Testis (tissue), 3 donors: Measurements from ENCODE around the gene ABLIM3. TPM values are rescaled to one million over a fixed set of nuclear protein-coding genes. Genes with fewer than 3 reads are reported as not detected.

ENCODE experiments used
- DNase-seq: peaks from one replicate; pipeline ENCODE4 v3.0.0-alpha.2; 2019
- H3K27ac ChIP-seq, 2 donors: fragments of 200-600 bp; sonication (generic); one replicate each; pipeline ENCODE4 v1.5.1; 2019
- H3K27me3 ChIP-seq: fragments of 200-600 bp; sonication (generic); one replicate; pipeline ENCODE4 v1.5.1; 2019
- H3K36me3 ChIP-seq: fragments of 200-600 bp; sonication (generic); one replicate; pipeline ENCODE4 v1.5.1; 2017; ENCODE audit warnings: low read depth; ENCODE audit errors: missing control alignments
- H3K4me1 ChIP-seq: fragments of 200-600 bp; sonication (generic); one replicate; pipeline ENCODE4 v1.5.1; 2019
- H3K4me3 ChIP-seq, 2 donors: fragments of 200-600 bp; sonication (generic); one replicate each; pipeline ENCODE4 v1.5.1; 2017 to 2019
- H3K9me3 ChIP-seq: fragments of 200-600 bp; sonication (generic); one replicate; pipeline ENCODE4 v1.5.1; 2017
- POLR2A ChIP-seq: fragments of 450-650 bp; IDR thresholded peaks from one replicate; pipeline ENCODE4 v1.6.1; 2017; ENCODE audit warnings: antibody characterized with exemption, mild to moderate bottlenecking, moderate library complexity
- WGBS, 2 donors: methylation state at CpG; one replicate each; pipeline ENCODE4 v1.1.5; 2018; 5-methylcytosine and 5-hydroxymethylcytosine counted together
- intact Hi-C: fragments of 100-400 bp; cut with DNase I; formaldehyde crosslinking; loops from one replicate; pipeline ENCODE4 v1.15.1; 2023; ENCODE audit warnings: low total_unique reads
- polyA plus RNA-seq: library from polyadenylated mRNA; stranded (reverse); fragments of 350-450 nt; fragmentation: Illumina TruSeq; extraction: RNeasy Lipid Tissue Mini Kit (QIAGEN cat#74804); gene quantifications from one replicate; pipeline ENCODE4 v1.2.3, GENCODE V29; 2014; ENCODE audit warnings: low read depth, low replicate concordance; ENCODE audit not compliant: insufficient read depth
- total RNA-seq, 2 donors: library from RNA; depleted of rRNA; stranded (reverse); fragments of >200 nt; gene quantifications; one replicate each; pipeline ENCODE4 v1.2.3, GENCODE V29; 2016
- TF ChIP-seq, protein P1 (sequence below), 3 experiments: fragments of 450-650 bp in 2 of 3; fragments of 200-600 bp in 1 of 3; sonication (generic) in 1 of 3; IDR thresholded peaks; one replicate each; pipeline ENCODE4 v1.5.1; 2016 to 2019; ENCODE audit warnings: antibody characterized with exemption in 3 of 3, mild to moderate bottlenecking in 2 of 3, moderate library complexity in 1 of 3

The ABLIM3 gene
- total and polyA plus RNA-seq, 3 donors from 2014 or later = 5.6 to 8.9 (median 7.6) TPM

DNA sequence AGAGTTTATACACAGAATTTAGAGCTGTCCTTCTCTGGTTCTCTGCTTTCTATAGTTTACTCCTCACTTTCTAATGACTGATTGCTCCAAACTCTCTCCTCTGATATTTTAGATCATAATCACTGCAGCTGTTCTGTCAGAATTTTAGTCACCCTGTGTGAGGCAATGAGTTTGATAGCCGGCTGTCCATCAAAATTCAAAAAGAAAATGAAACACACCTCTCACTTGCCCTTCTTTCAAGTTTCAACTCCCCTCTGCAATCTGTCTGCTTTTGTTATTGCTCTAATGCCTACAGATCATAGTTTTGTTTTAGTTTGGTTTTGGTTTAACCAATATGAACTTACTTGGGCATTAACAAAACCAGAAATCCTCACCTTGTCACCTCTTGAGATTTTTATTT, 23.3 kb upstream of the ABLIM3 start:
- DNase-seq = no peak
- WGBS, 2 donors = 95 to 100% methylated on average over 1 of the region's 1 CpG
- Histone ChIP-seq H3K9me3 (no peaks in the 10 kb centered on the region), H3K4me3 (no peak overlapping the region), H3K4me1 (no peaks in the 10 kb centered on the region), H3K27ac (no peak overlapping the region), H3K36me3 (no peaks in the 10 kb centered on the region), H3K27me3 (no peaks in the 10 kb centered on the region)
- TF ChIP-seq POLR2A = no peak
- TF ChIP-seq, protein P1, sequence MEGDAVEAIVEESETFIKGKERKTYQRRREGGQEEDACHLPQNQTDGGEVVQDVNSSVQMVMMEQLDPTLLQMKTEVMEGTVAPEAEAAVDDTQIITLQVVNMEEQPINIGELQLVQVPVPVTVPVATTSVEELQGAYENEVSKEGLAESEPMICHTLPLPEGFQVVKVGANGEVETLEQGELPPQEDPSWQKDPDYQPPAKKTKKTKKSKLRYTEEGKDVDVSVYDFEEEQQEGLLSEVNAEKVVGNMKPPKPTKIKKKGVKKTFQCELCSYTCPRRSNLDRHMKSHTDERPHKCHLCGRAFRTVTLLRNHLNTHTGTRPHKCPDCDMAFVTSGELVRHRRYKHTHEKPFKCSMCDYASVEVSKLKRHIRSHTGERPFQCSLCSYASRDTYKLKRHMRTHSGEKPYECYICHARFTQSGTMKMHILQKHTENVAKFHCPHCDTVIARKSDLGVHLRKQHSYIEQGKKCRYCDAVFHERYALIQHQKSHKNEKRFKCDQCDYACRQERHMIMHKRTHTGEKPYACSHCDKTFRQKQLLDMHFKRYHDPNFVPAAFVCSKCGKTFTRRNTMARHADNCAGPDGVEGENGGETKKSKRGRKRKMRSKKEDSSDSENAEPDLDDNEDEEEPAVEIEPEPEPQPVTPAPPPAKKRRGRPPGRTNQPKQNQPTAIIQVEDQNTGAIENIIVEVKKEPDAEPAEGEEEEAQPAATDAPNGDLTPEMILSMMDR (IDR thresholded peaks at IDR 0.05) = no peak
- intact Hi-C loops = loop anchor here (10.0 kb wide), 1 partner anchor 83 kb away; no protein-coding TSS in a partner anchor

DNA sequence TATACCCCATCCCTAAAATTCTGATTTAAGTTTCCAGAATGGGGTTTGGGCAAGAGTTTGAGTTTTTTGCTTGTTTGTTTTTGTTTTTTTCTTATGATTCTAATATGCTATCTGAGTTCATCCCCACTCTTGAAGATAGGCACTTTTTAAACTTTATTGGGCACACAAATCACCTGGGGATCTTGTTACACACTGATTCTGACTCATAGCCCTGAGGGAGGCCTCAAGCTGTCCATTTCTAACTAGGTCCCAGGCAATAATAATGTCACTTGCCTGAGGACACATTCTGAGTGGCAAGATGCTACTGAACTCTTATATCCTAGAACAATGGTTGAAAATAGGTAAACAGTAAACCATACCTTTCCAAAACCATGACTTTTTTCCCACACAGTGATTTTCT, 22.8 kb upstream of the ABLIM3 start:
- Histone ChIP-seq H3K27ac (no peak overlapping the region), H3K27me3 (no peaks in the 10 kb centered on the region), H3K36me3 (no peaks in the 10 kb centered on the region), H3K4me1 (no peaks in the 10 kb centered on the region), H3K9me3 (no peaks in the 10 kb centered on the region), H3K4me3 (no peak overlapping the region)
- no peak for DNase-seq
- intact Hi-C loops = loop anchor here (10.0 kb wide), 1 partner anchor 84 kb away; no protein-coding TSS in a partner anchor
- TF ChIP-seq, protein P1 (IDR thresholded peaks at IDR 0.05) = no peak
- no peak for TF ChIP-seq POLR2A

DNA sequence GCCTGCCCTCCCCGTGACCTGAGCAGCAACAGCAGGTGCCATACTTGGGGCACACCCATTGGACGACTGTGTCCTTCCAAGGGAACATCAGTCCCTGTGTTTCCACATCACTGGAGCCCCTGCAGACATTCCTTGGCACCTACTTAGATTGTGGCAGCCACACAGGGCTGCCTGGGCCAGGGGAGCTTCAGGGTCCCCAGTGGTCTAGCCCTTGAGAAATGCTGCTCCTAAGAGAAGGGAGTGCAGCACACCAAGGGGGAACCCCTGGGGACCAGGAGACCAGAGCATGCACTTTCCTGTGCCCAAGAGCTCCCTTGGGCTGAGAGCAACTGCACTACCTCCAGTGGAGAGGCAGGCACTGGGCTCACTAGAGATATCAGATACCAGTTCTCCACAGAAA, 20.1 kb upstream of the ABLIM3 start:
- Histone ChIP-seq H3K36me3 (no peaks in the 10 kb centered on the region), H3K4me1 (no peaks in the 10 kb centered on the region), H3K27ac (no peak overlapping the region), H3K9me3 (no peaks in the 10 kb centered on the region), H3K4me3 (no peak overlapping the region), H3K27me3 (no peaks in the 10 kb centered on the region)
- intact Hi-C loops = no loop called here
- 73% methylated on average over 2 of the region's 2 CpGs; no CpG with 5 or more reads in 1 of the 2 donors for WGBS, 2 donors
- TF ChIP-seq, protein P1 (IDR thresholded peaks at IDR 0.05) = no peak
- TF ChIP-seq POLR2A = no peak
- DNase-seq = no peak

DNA sequence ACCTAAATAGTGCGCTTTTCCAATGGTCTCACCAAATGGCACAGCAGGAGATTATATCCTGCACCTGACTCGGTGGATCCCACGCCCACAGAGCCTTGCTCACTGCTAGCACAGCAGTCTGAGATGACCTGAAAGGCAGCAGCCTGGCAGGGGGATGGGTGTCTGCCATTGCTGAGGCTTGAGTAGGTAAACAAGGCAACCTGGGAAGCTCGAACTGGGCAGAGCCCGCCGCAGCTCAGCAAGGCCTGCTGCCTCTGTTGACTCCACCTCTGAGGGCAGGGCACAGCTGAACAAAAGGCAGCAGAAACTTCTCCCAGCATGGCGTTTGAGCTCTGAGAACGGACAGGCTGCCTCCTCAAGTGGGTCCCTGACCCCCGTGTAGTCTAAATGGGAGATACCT, 18.1 kb upstream of the ABLIM3 start:
- no peak overlapping the region for H3K4me3 ChIP-seq
- no peak for DNase-seq
- H3K36me3 ChIP-seq = no peaks in the 10 kb centered on the region
- intact Hi-C loops = no loop called here
- no peaks in the 10 kb centered on the region for H3K9me3 ChIP-seq
- no peaks in the 10 kb centered on the region for H3K4me1 ChIP-seq
- TF ChIP-seq, protein P1 (IDR thresholded peaks at IDR 0.05) = no peak
- TF ChIP-seq POLR2A = no peak
- no peak overlapping the region for H3K27ac ChIP-seq
- H3K27me3 ChIP-seq = no peaks in the 10 kb centered on the region
- 66 to 75% methylated on average over 2 to 9 of the region's 9 CpGs for WGBS, 2 donors

DNA sequence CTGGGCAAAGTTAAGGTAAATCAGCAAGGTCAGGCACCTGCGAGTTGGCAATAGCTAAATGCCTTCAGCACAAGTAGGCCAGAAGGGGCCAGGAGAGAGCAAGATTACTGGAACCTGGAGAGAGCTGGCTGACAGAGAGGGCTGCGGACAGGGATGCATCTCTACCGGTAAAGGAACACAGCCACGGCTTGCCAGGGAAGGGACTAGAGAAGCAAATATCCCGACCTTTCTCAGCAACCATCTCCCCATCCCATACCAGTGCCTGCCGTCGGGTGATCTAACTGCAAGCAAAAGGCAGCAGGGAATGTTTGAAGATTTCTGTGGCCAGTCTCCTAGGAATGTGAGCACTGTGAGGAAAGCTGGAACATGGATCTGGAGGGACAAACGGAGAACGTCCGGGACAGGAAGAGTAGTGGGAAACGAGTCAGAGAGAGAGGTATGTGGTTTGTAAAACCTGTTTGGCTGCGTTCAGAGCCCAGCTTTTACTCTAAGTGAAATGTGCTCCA, 15.9 kb upstream of the ABLIM3 start:
- H3K4me3 ChIP-seq = no peak overlapping the region
- TF ChIP-seq POLR2A = no peak
- TF ChIP-seq, protein P1 (IDR thresholded peaks at IDR 0.05) = no peak
- WGBS, 2 donors = 46 to 52% methylated on average over 12 of the region's 12 CpGs
- H3K27ac ChIP-seq = no peak overlapping the region
- H3K9me3 ChIP-seq = no peaks in the 10 kb centered on the region
- H3K27me3 ChIP-seq = no peaks in the 10 kb centered on the region
- no peak for DNase-seq
- no peaks in the 10 kb centered on the region for H3K4me1 ChIP-seq
- no peaks in the 10 kb centered on the region for H3K36me3 ChIP-seq
- intact Hi-C loops = no loop called here
